ENCODE measurements around the gene VEZT. TPM values are rescaled to one million over a fixed set of nuclear protein-coding genes. Genes with fewer than 3 reads are reported as not detected.

VEZT gene
- total RNA-seq, 1 donor from 2014 or later = 89.9 TPM

DNA sequence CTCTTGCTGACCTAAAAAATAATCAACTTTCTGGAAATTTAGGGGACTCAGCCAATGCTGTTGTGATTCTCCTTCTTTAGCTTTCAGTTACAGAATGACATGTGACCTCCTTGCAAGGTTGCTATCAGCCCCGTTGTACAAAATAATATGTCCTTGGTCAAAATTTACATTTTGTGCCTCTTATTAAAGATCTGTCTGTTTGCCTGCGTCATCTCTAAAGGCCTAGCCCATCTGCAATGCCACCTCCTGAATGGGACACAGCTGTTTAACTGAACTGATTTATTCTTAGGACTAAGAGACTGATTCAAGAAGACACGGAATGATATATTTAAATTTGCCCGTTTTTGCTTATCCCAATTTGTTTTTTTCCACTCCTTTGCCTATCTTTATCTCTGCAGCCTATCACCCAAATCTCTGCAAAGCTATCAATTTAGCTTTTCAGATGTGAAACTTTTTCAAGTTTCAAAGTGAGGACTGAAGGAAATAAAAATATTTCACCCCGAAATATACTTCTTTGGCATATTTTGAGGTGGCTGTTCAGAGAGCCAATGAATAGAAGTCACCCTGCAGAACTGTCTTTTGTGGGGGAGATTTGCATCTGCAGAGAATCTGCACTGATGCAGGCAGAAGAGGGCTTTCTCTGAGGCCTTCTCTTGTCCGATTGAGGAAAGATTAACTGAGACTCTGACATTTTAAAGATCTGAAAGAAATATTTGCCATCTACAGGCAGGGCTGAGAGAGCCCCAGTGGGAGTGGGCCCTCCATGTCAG, 126.0 kb downstream of the VEZT start:
- Mint-ChIP-seq H3K27ac (ENCODE audit: unreplicated experiment) (no peak overlapping the region), H3K36me3 (ENCODE audit: low read depth, unreplicated experiment) (no peaks in the 10 kb centered on the region), H3K4me3 (ENCODE audit: unreplicated experiment) (no peak overlapping the region), H3K27me3 (ENCODE audit: unreplicated experiment) (no peaks in the 10 kb centered on the region), H3K4me1 (ENCODE audit: unreplicated experiment) (no peaks in the 10 kb centered on the region), H3K9me3 (ENCODE audit: unreplicated experiment) (no peaks in the 10 kb centered on the region)
- no peak for DNase-seq (ENCODE audit: low spot score)
- TF ChIP-seq, protein P1, sequence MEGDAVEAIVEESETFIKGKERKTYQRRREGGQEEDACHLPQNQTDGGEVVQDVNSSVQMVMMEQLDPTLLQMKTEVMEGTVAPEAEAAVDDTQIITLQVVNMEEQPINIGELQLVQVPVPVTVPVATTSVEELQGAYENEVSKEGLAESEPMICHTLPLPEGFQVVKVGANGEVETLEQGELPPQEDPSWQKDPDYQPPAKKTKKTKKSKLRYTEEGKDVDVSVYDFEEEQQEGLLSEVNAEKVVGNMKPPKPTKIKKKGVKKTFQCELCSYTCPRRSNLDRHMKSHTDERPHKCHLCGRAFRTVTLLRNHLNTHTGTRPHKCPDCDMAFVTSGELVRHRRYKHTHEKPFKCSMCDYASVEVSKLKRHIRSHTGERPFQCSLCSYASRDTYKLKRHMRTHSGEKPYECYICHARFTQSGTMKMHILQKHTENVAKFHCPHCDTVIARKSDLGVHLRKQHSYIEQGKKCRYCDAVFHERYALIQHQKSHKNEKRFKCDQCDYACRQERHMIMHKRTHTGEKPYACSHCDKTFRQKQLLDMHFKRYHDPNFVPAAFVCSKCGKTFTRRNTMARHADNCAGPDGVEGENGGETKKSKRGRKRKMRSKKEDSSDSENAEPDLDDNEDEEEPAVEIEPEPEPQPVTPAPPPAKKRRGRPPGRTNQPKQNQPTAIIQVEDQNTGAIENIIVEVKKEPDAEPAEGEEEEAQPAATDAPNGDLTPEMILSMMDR (IDR thresholded peaks at IDR 0.05; ENCODE audit: unreplicated experiment) = no peak

DNA sequence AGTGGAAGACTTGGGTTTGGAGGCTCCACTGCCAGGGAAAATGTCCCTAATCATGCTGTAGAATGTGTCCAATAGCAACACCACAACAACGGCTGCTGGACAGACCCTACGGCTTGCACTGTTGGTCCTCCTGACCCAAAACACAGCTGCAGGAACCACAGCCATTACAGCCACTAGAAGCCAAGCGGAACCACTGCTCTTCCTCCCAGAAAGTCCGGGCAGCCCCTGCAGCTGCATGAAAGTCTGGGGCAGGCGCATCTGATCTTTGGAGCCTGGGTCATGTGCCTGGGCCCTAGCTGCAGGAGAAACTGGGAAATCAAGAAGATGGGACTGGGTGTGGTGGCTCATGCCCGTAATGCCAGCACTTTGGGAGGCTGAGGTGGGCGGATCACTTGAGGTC, 131.7 kb downstream of the VEZT start:
- H3K4me1 Mint-ChIP-seq (ENCODE audit: unreplicated experiment) = no peaks in the 10 kb centered on the region
- H3K27ac Mint-ChIP-seq (ENCODE audit: unreplicated experiment) = no peak overlapping the region
- H3K4me3 Mint-ChIP-seq (ENCODE audit: unreplicated experiment) = no peak overlapping the region
- H3K9me3 Mint-ChIP-seq (ENCODE audit: unreplicated experiment) = no peaks in the 10 kb centered on the region
- DNase-seq (ENCODE audit: low spot score) = no peak
- no peaks in the 10 kb centered on the region for H3K36me3 Mint-ChIP-seq (ENCODE audit: low read depth, unreplicated experiment)
- TF ChIP-seq, protein P1 (IDR thresholded peaks at IDR 0.05; ENCODE audit: unreplicated experiment) = no peak
- no peaks in the 10 kb centered on the region for H3K27me3 Mint-ChIP-seq (ENCODE audit: unreplicated experiment)

- Mint-ChIP-seq H3K4me1 (ENCODE audit: unreplicated experiment) (no peaks in the 10 kb centered on the region), H3K4me3 (ENCODE audit: unreplicated experiment) (no peak overlapping the region), H3K9me3 (ENCODE audit: unreplicated experiment) (no peaks in the 10 kb centered on the region), H3K27ac (ENCODE audit: unreplicated experiment) (no peak overlapping the region), H3K27me3 (ENCODE audit: unreplicated experiment) (peaks cover 4% of the 10 kb centered on the region), H3K36me3 (ENCODE audit: low read depth, unreplicated experiment) (no peaks in the 10 kb centered on the region)
- TF ChIP-seq, protein P1 (IDR thresholded peaks at IDR 0.05; ENCODE audit: unreplicated experiment) = no peak
- DNase-seq (ENCODE audit: low spot score) = no peak
Observed at GRCh38 chr12:95351748-95352147, 134.1 kb downstream of the VEZT start.

Small RNAs within 50 kb of the gene (microRNA-seq; reads per million reads assigned to microRNA genes)
- gene MIR331 (ENCODE audit: unreplicated experiment) (263 reads per million, percentile 87 among the genes with 10 or more reads in this experiment), gene MIR3685 (ENCODE audit: unreplicated experiment) (not detected)

Other genes with a start within 250 kb of the VEZT start
- 96.5 TPM for gene NDUFA12, start 214.1 kb upstream of the VEZT start, total RNA-seq (ENCODE audit: unreplicated experiment)
- 70.2 TPM for gene NR2C1, start 144.2 kb upstream of the VEZT start, total RNA-seq (ENCODE audit: unreplicated experiment)
- 35.4 TPM for gene FGD6, start 340 bp upstream of the VEZT start, total RNA-seq (ENCODE audit: unreplicated experiment)

Measured in endothelial cell (in vitro differentiated cells).